ENCODE measurements around the gene MORC1.

The MORC1 gene

GRCh38 chr3:109005443-109005842, 112.5 kb downstream of the MORC1 start:
- WGBS, 2 experiments, result 87 to 91% methylated on average over 3 of the region's 3 CpGs
- no peaks in the 10 kb centered on the region for H3K4me1 ChIP-seq (ENCODE audit: control insufficient read depth, insufficient read depth, low read length)
- H3K27ac ChIP-seq (ENCODE audit: insufficient read depth, low read depth, low read length, poor library complexity, severe bottlenecking), result no peak overlapping the region
- H3K27me3 ChIP-seq (ENCODE audit: control insufficient read depth, insufficient read depth, low read length, poor library complexity, severe bottlenecking), result no peaks in the 10 kb centered on the region
- H3K4me3 ChIP-seq (ENCODE audit: insufficient read depth, low read depth, low read length), result no peak overlapping the region
- no peaks in the 10 kb centered on the region for H3K36me3 ChIP-seq (ENCODE audit: control insufficient read depth, insufficient read depth, low read length)
- H3K9me3 ChIP-seq (ENCODE audit: control insufficient read depth, low read length), result no peaks in the 10 kb centered on the region

- Histone ChIP-seq H3K4me3 (ENCODE audit: insufficient read depth, low read depth, low read length) (no peak overlapping the region), H3K9me3 (ENCODE audit: control insufficient read depth, low read length) (no peaks in the 10 kb centered on the region), H3K27ac (ENCODE audit: insufficient read depth, low read depth, low read length, poor library complexity, severe bottlenecking) (no peak overlapping the region), H3K27me3 (ENCODE audit: control insufficient read depth, insufficient read depth, low read length, poor library complexity, severe bottlenecking) (no peaks in the 10 kb centered on the region), H3K36me3 (ENCODE audit: control insufficient read depth, insufficient read depth, low read length) (no peaks in the 10 kb centered on the region), H3K4me1 (ENCODE audit: control insufficient read depth, insufficient read depth, low read length) (no peaks in the 10 kb centered on the region)
- 95 to 100% methylated on average over 1 to 2 of the region's 3 CpGs for WGBS, 2 experiments
Observed at GRCh38 chr3:108998436-108998835, 119.5 kb downstream of the MORC1 start.

GRCh38 chr3:108985844-108986243, 132.1 kb downstream of the MORC1 start:
- H3K9me3 ChIP-seq (ENCODE audit: control insufficient read depth, low read length), result no peaks in the 10 kb centered on the region
- no peaks in the 10 kb centered on the region for H3K36me3 ChIP-seq (ENCODE audit: control insufficient read depth, insufficient read depth, low read length)
- H3K4me1 ChIP-seq (ENCODE audit: control insufficient read depth, insufficient read depth, low read length), result no peaks in the 10 kb centered on the region
- whole genome bisulfite sequencing, 2 experiments, result 5 to 19% methylated on average over 1 of the region's 1 CpG
- H3K4me3 ChIP-seq (ENCODE audit: insufficient read depth, low read depth, low read length), result no peak overlapping the region
- H3K27me3 ChIP-seq (ENCODE audit: control insufficient read depth, insufficient read depth, low read length, poor library complexity, severe bottlenecking), result no peaks in the 10 kb centered on the region
- no peak overlapping the region for H3K27ac ChIP-seq (ENCODE audit: insufficient read depth, low read depth, low read length, poor library complexity, severe bottlenecking)

- WGBS, 2 experiments, result 100% methylated on average over 1 of the region's 1 CpG
- no peak overlapping the region for H3K4me3 ChIP-seq (ENCODE audit: insufficient read depth, low read depth, low read length)
- no peaks in the 10 kb centered on the region for H3K36me3 ChIP-seq (ENCODE audit: control insufficient read depth, insufficient read depth, low read length)
- H3K27ac ChIP-seq (ENCODE audit: insufficient read depth, low read depth, low read length, poor library complexity, severe bottlenecking), result no peak overlapping the region
- H3K4me1 ChIP-seq (ENCODE audit: control insufficient read depth, insufficient read depth, low read length), result no peaks in the 10 kb centered on the region
- H3K9me3 ChIP-seq (ENCODE audit: control insufficient read depth, low read length), result no peaks in the 10 kb centered on the region
- H3K27me3 ChIP-seq (ENCODE audit: control insufficient read depth, insufficient read depth, low read length, poor library complexity, severe bottlenecking), result no peaks in the 10 kb centered on the region
Observed at GRCh38 chr3:108983051-108983450, 134.9 kb downstream of the MORC1 start.

- H3K27me3 ChIP-seq (ENCODE audit: control insufficient read depth, insufficient read depth, low read length, poor library complexity, severe bottlenecking), result no peaks in the 10 kb centered on the region
- no peaks in the 10 kb centered on the region for H3K9me3 ChIP-seq (ENCODE audit: control insufficient read depth, low read length)
- H3K4me1 ChIP-seq (ENCODE audit: control insufficient read depth, insufficient read depth, low read length), result no peaks in the 10 kb centered on the region
- no peak overlapping the region for H3K4me3 ChIP-seq (ENCODE audit: insufficient read depth, low read depth, low read length)
- 90% methylated on average over 2 of the region's 2 CpGs; no CpG with 5 or more reads in 1 of the 2 experiments for WGBS, 2 experiments
- H3K36me3 ChIP-seq (ENCODE audit: control insufficient read depth, insufficient read depth, low read length), result no peaks in the 10 kb centered on the region
- H3K27ac ChIP-seq (ENCODE audit: insufficient read depth, low read depth, low read length, poor library complexity, severe bottlenecking), result no peak overlapping the region
Observed at GRCh38 chr3:108976058-108976457, 141.9 kb downstream of the MORC1 start.

- H3K27me3 ChIP-seq (ENCODE audit: control insufficient read depth, insufficient read depth, low read length, poor library complexity, severe bottlenecking), result no peaks in the 10 kb centered on the region
- no peak overlapping the region for H3K27ac ChIP-seq (ENCODE audit: insufficient read depth, low read depth, low read length, poor library complexity, severe bottlenecking)
- no peak overlapping the region for H3K4me3 ChIP-seq (ENCODE audit: insufficient read depth, low read depth, low read length)
- peaks cover 4% of the 10 kb centered on the region for H3K4me1 ChIP-seq (ENCODE audit: control insufficient read depth, insufficient read depth, low read length)
- H3K9me3 ChIP-seq (ENCODE audit: control insufficient read depth, low read length), result no peaks in the 10 kb centered on the region
- WGBS, 2 experiments, result 93 to 100% methylated on average over 1 of the region's 1 CpG
- no peaks in the 10 kb centered on the region for H3K36me3 ChIP-seq (ENCODE audit: control insufficient read depth, insufficient read depth, low read length)
Observed at GRCh38 chr3:108973019-108973418, 144.9 kb downstream of the MORC1 start.

- no peak overlapping the region for H3K4me3 ChIP-seq (ENCODE audit: insufficient read depth, low read depth, low read length)
- WGBS, 2 experiments, result 89 to 95% methylated on average over 2 to 3 of the region's 3 CpGs
- H3K36me3 ChIP-seq (ENCODE audit: control insufficient read depth, insufficient read depth, low read length), result no peaks in the 10 kb centered on the region
- peaks cover 4% of the 10 kb centered on the region for H3K4me1 ChIP-seq (ENCODE audit: control insufficient read depth, insufficient read depth, low read length)
- H3K9me3 ChIP-seq (ENCODE audit: control insufficient read depth, low read length), result no peaks in the 10 kb centered on the region
- no peak overlapping the region for H3K27ac ChIP-seq (ENCODE audit: insufficient read depth, low read depth, low read length, poor library complexity, severe bottlenecking)
- no peaks in the 10 kb centered on the region for H3K27me3 ChIP-seq (ENCODE audit: control insufficient read depth, insufficient read depth, low read length, poor library complexity, severe bottlenecking)
Observed at GRCh38 chr3:108972482-108972881, 145.5 kb downstream of the MORC1 start.

- H3K27me3 ChIP-seq (ENCODE audit: control insufficient read depth, insufficient read depth, low read length, poor library complexity, severe bottlenecking), result no peaks in the 10 kb centered on the region
- 50 to 55% methylated on average over 3 of the region's 3 CpGs for WGBS, 2 experiments
- no peak overlapping the region for H3K4me3 ChIP-seq (ENCODE audit: insufficient read depth, low read depth, low read length)
- H3K9me3 ChIP-seq (ENCODE audit: control insufficient read depth, low read length), result no peaks in the 10 kb centered on the region
- H3K4me1 ChIP-seq (ENCODE audit: control insufficient read depth, insufficient read depth, low read length), result peaks cover 4% of the 10 kb centered on the region
- H3K27ac ChIP-seq (ENCODE audit: insufficient read depth, low read depth, low read length, poor library complexity, severe bottlenecking), result no peak overlapping the region
- no peaks in the 10 kb centered on the region for H3K36me3 ChIP-seq (ENCODE audit: control insufficient read depth, insufficient read depth, low read length)
Observed at GRCh38 chr3:108970561-108970960, 147.4 kb downstream of the MORC1 start.

GRCh38 chr3:108966773-108967172, 151.2 kb downstream of the MORC1 start:
- no peaks in the 10 kb centered on the region for H3K36me3 ChIP-seq (ENCODE audit: control insufficient read depth, insufficient read depth, low read length)
- H3K4me1 ChIP-seq (ENCODE audit: control insufficient read depth, insufficient read depth, low read length), result peaks cover 4% of the 10 kb centered on the region
- WGBS, 2 experiments, result 50% methylated on average over 3 of the region's 3 CpGs
- H3K4me3 ChIP-seq (ENCODE audit: insufficient read depth, low read depth, low read length), result no peak overlapping the region
- no peak overlapping the region for H3K27ac ChIP-seq (ENCODE audit: insufficient read depth, low read depth, low read length, poor library complexity, severe bottlenecking)
- H3K27me3 ChIP-seq (ENCODE audit: control insufficient read depth, insufficient read depth, low read length, poor library complexity, severe bottlenecking), result no peaks in the 10 kb centered on the region
- no peaks in the 10 kb centered on the region for H3K9me3 ChIP-seq (ENCODE audit: control insufficient read depth, low read length)

- Histone ChIP-seq H3K36me3 (ENCODE audit: control insufficient read depth, insufficient read depth, low read length) (no peaks in the 10 kb centered on the region), H3K4me1 (ENCODE audit: control insufficient read depth, insufficient read depth, low read length) (no peaks in the 10 kb centered on the region), H3K27me3 (ENCODE audit: control insufficient read depth, insufficient read depth, low read length, poor library complexity, severe bottlenecking) (no peaks in the 10 kb centered on the region), H3K9me3 (ENCODE audit: control insufficient read depth, low read length) (no peaks in the 10 kb centered on the region), H3K4me3 (ENCODE audit: insufficient read depth, low read depth, low read length) (no peak overlapping the region), H3K27ac (ENCODE audit: insufficient read depth, low read depth, low read length, poor library complexity, severe bottlenecking) (no peak overlapping the region)
- WGBS, 2 experiments, result no CpG with 5 or more reads among the region's 1 CpG
Observed at GRCh38 chr3:108959017-108959416, 158.9 kb downstream of the MORC1 start.

GRCh38 chr3:108953700-108954099, 164.2 kb downstream of the MORC1 start, which contains the start of gene GUCA1C:
TSS of gene GUCA1C (minus strand) at chr3:108953879. CDS start at chr3:108953762, 117 bp downstream.
- H3K4me1 ChIP-seq (ENCODE audit: control insufficient read depth, insufficient read depth, low read length), result no peaks in the 10 kb centered on the region
- H3K36me3 ChIP-seq (ENCODE audit: control insufficient read depth, insufficient read depth, low read length), result no peaks in the 10 kb centered on the region
- 90 to 100% methylated on average over 1 of the region's 1 CpG for WGBS, 2 experiments
- no peaks in the 10 kb centered on the region for H3K27me3 ChIP-seq (ENCODE audit: control insufficient read depth, insufficient read depth, low read length, poor library complexity, severe bottlenecking)
- H3K27ac ChIP-seq (ENCODE audit: insufficient read depth, low read depth, low read length, poor library complexity, severe bottlenecking), result no peak within 1 kb of the TSS
- H3K4me3 ChIP-seq (ENCODE audit: insufficient read depth, low read depth, low read length), result no peak within 1 kb of the TSS
- H3K9me3 ChIP-seq (ENCODE audit: control insufficient read depth, low read length), result no peaks in the 10 kb centered on the region

Data from ectodermal cell (in vitro differentiated cells).